Skin of body (tissue), 2 donors: ENCODE data around the gene ABCA6. TPM values are rescaled to one million over a fixed set of nuclear protein-coding genes. Genes with fewer than 3 reads are reported as not detected.
"Not testable (repeated sequence)": the region's sequence is repeated elsewhere in the genome, so short reads cannot be mapped to it uniquely, and the experiment has no call there.

Experiments used
- DNase-seq: peaks from one replicate; lab custom pipeline; 2025; lab: John Stamatoyannopoulos, UW
- total RNA-seq: library from RNA; depleted of rRNA; stranded (reverse); fragments of >200 nt; gene quantifications from one replicate; pipeline ENCODE4 v1.2.3, GENCODE V29; 2014

Gene ABCA6, protein sequence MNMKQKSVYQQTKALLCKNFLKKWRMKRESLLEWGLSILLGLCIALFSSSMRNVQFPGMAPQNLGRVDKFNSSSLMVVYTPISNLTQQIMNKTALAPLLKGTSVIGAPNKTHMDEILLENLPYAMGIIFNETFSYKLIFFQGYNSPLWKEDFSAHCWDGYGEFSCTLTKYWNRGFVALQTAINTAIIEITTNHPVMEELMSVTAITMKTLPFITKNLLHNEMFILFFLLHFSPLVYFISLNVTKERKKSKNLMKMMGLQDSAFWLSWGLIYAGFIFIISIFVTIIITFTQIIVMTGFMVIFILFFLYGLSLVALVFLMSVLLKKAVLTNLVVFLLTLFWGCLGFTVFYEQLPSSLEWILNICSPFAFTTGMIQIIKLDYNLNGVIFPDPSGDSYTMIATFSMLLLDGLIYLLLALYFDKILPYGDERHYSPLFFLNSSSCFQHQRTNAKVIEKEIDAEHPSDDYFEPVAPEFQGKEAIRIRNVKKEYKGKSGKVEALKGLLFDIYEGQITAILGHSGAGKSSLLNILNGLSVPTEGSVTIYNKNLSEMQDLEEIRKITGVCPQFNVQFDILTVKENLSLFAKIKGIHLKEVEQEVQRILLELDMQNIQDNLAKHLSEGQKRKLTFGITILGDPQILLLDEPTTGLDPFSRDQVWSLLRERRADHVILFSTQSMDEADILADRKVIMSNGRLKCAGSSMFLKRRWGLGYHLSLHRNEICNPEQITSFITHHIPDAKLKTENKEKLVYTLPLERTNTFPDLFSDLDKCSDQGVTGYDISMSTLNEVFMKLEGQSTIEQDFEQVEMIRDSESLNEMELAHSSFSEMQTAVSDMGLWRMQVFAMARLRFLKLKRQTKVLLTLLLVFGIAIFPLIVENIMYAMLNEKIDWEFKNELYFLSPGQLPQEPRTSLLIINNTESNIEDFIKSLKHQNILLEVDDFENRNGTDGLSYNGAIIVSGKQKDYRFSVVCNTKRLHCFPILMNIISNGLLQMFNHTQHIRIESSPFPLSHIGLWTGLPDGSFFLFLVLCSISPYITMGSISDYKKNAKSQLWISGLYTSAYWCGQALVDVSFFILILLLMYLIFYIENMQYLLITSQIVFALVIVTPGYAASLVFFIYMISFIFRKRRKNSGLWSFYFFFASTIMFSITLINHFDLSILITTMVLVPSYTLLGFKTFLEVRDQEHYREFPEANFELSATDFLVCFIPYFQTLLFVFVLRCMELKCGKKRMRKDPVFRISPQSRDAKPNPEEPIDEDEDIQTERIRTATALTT (N-terminal part only)
- total RNA-seq = 46.1 TPM

DNA sequence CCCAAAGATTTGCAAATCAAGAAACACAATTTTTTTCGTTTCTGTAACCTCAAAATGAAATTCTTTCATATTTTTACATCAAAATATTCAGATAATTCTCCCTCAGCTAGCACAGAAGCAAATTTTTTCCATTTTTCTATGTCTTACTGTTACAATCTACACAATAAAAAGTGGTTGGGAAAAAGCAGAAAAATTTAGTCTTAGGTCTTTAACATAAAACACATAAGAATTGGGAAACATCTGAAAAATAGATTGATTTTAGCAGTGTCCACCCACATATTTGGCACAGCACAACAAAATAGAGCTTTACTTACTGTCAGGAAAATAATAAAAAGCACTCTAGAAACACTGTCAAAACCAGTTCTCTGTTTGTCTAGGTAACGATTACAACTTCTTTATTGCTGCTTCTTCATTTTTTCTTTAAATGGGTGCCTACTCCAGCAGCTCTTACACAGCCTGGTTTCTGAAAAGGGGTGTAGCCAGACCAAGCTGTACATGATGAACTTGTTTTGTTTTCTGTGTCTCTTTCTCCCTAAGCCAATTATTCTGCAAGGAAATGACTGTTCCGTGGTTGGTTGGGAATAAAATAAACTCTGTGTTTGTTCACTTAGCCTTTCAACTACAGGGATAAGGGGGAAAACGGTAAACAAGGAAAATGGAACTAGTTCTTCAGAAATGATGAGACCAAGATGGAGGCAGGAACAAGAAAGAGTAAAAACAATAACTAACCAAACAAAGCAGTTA lies at the start of gene ABCA6:
TSS of gene ABCA6 (minus strand) at position 465 of the 744 bp plus-strand sequence. CDS start 1,192 bp downstream, outside the sequence.
- DNase-seq = peak; percentile 66

DNA sequence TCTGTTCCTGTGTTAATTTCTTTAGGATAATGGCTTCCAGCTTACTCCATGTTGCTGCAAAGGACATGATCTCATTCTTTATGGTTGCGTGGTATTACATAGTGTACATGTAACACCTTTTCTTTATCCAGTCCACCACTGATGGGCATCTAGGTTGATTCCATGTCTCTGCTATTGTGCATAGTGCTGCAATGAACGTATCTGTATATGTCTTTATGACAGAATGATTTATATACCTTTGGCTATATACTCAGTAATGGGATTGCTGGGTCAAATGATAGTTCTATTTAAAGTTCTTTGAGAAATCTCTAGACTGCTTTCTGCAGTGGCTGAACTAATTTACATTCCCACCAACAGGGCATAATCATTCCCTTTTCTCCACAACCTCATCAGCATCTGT lies 47.1 kb upstream of the ABCA6 start:
- DNase-seq = peak; percentile 10

DNA sequence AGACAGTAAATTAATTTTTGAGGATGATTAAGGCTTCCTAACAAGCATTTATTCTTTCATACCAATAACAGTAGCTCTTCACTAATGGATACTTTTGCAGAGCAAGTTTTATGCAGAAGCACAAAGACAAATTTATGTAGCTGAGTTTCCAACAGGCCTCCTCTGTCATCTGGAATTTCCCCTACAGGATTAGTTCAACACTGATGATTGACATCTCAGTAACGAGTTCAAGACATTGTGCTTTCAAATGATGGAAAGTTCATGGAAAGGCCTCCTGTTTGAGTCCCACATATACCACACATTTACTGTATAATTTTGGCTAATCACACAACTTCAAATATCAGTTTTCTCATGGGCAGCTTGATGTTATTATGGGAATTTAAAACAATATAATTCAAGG lies 46.4 kb upstream of the ABCA6 start:
- DNase-seq = peak; percentile 60

DNA sequence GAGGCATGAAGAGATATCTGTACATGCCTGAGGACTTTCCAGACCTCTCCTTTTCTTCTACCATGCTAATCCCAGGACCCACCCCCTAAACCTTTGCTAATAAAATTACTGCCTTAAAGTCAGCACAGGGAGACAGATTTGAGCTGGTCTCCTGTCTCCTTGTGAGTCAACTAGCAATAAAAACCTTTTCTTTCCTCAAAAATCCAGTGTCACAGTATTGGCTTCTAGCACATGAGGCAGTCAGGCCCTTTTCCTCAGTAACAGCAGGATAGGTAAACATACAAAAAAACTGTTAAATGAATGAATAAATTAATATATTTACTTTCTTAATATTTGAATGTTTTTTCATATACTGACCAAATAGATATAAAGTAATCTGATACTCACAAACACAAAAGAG lies 45.6 kb upstream of the ABCA6 start:
- DNase-seq = no peak

DNA sequence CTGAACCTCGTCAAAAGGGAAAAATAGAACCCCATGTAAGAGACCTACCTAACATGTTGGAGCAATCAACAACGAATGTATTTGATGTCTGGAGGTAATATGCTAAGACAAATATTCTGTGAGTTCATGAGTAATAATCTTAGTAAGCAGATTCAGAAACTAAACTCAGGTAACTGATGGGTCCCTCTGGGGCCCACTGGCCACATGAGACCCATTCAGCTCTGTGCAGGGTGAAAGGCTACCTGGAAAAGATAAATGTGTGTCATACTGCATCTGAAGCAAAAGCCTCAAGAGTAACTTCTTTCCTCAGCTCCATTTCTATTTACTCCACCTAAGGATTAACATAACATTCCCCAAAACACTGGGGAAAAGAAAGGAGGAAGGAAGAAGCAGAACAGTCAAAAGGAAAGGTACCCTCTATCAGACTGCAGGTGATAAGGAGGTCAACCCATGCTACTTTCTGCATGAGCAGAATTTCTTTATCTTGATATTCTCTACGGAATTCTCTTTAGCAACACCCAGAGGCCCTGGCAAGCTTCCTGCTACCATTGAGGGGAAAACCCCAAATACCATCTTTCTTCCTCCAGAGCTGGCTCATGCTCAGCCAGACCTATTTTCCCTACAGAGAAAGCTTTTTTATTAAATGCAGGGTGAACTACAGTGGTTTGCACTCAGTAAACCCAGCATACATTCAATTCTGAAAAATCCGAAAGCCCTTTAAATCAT lies 37.7 kb upstream of the ABCA6 start:
- DNase-seq = no peak

DNA sequence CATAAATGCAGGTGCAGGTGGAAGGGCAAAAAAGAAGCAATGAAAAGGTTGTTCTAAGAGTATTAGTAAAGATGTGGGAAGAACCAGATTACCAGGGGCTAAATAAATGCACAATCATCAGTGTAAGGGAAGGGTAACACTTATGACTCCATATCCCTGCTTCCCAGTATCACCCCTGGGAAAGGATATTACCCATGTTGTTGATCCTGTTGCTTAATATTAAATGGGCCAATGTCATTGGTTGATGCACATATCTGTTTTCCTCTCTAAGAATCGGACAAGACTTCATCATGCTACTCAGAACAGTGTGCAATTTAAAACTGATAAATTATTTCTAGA lies 34.7 kb upstream of the ABCA6 start:
- DNase-seq = no peak

DNA sequence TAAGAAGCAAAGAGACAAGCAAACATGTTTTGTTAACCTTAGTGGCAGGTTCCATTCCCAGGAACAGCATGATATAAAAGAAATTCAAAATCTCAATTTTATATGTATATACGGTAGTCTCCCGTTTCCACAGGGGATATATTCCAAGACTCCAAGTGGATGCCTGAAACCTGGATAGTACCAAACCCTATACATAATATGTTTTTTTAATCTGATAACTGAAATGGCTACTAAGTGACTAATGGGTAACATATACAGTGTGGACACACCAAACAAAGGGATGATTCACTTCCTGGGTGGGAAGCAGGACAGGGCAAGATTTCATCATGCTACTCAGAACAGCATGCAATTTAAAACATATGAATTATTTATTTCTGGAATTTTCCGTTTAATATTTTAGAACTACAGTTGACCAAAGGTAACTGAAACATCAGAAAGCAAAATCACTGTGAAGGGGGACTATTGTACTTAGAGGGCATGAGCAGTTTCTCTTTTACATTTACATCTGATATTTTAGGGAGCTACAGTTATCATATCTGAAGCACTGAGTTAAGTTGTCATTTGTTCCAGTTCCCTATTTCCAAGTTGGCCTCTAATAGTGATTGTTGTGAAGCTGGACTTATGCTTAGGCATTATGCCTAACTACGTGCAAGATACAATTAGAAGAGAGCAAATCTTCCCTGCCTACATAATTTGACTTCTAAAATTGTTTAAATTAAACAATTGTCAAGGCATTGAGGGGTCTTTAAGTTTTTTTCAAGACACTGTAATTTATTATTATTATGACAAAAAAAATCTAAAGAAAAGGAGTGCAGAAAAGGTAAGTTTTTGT lies 34.1 kb upstream of the ABCA6 start:
- DNase-seq = no peak

DNA sequence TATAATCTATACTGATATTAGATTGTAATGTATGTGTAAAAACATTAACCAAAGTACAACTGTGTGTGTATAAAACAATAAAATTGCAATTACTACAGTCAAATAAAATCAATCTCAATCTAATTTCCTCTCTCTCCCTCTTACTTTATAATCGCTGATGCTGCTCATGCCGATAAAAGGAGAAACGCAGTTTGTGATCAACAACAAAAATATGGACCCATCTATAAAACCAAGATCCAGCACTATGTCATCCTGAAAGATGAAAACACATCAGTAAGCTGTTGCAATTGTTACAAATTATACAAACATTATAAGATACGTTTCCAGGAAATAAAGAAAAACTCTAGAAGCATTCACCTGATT lies 33.5 kb upstream of the ABCA6 start:
- DNase-seq = no peak

DNA sequence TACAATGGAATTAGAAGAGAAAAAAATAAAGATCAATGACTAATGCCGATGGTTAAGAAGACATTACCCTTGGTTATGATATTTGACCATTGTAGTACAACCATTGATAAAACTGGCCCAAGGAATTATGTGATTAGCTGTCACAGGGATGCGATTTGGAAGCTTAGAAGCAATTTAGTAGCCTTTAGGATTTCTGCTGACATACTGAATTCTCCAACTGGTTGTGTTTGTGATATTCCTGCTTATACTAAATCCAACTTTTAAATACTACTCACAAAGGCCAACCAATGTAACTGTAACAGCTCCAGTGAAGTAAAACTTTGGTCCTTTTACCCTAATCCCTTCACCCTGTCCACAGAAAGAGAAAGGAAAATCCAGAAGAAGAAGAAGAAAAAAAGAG lies 31.4 kb upstream of the ABCA6 start:
- no peak for DNase-seq

DNA sequence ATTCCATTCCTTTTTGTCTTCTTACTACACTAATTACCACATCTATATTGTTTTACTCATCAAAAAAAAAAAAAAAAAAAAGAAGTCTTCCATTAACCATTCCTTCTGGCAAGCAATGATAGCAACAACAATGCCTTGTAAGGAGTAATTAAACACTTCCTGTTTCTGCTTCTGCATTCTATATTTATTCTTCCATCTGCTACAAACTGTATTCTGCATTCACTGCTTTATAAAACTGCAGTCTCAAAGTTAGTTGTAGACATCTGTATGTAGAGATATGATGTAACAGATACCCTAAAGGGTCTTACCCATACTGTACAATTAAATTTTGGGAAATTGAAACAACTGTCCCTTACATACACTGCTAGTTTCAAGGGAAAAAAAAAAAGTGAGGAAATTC lies 28.7 kb upstream of the ABCA6 start:
- DNase-seq = peak; percentile 8

DNA sequence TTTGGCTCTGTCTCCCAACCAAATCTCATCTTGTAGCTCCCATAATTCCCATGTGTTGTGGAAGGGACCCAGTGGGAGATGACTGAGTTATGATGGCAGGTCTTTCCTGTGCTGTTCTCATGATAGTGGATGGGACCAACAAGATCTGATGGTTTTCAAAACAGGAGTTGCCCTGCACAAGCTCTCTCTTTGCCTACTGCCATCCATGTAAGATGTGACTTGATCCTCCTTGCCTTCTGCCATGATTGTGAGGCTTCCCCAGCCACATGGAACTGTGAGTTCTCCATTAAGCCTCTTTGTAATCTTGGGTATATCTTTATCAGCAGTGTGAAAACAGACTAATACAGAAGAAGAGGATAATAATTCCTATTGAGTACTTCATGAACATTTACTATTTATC lies 26.9 kb upstream of the ABCA6 start:
- not testable (repeated sequence) for DNase-seq

DNA sequence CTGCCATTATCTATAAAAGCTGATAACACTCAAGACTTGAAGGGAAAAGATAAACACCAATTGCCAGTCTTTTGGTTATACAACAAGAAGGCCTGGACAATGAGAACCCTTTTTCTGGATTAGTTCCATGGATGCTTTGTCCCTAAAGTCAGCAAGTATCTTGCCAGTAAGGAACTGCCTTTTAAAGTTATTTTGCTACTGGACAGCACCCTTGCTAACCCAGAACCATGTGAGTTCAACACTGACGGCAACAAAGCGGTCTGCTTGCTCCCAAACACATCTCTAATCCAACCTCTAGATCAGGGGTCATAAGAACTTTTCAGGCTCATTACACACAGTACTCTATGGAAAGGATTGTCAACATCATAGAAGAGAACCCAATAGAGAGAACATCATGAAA lies 25.3 kb upstream of the ABCA6 start:
- no peak for DNase-seq

DNA sequence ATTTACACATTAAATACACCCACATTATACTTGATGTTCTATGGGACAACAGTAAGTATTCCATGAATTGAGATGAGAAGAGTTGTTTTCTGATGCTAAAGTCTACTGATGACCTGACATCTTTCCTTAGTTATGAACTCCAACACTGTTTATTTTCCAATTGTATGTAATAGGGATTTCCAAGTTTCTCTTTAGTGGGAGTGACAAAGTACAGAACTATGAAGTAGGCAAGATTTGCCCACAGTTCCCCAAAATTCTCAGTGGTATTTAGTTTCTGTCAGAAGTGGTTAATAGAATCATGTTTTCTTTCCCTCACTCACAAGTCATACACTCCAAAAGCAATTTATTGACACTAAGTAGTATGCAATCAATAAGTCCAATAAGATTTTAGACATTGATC lies 22.5 kb upstream of the ABCA6 start:
- no peak for DNase-seq

DNA sequence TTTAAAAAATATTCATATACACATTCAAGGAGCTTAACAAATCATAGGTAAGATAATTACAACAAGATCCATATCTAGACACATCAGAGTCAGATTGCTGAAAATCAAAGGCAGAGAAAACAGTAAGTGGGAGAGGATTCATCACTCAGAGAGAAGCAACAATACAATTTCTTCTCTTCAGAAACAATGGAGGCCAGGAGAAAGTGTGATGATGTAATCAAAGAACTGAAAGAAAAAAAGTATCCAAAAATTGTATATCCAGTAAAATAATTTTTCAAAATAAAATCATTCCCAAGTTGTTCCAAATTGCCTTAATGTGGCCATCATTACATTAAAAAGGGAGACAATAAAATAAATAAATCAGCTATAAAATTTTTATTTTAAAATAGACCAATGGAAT lies 17.7 kb upstream of the ABCA6 start:
- no peak for DNase-seq

DNA sequence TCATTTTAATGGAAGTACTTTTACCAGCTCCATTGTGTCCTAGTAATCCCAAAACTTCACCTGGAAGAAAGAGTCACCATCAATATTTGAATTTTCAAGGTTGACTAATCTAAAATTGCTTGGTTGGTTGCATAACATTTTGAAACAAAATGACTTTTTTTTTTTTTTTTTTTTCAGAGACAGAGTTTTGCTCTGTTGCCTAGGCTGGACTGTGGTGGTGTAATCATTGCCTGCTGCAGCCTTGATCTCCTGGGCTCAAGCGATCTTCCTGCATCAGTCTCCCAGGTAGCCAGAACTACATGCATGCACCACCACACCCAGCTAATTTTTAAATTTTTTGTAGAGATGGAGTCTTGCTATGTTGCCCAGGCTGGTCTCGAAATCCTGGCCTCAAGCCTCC lies 12.6 kb upstream of the ABCA6 start:
- no peak for DNase-seq

DNA sequence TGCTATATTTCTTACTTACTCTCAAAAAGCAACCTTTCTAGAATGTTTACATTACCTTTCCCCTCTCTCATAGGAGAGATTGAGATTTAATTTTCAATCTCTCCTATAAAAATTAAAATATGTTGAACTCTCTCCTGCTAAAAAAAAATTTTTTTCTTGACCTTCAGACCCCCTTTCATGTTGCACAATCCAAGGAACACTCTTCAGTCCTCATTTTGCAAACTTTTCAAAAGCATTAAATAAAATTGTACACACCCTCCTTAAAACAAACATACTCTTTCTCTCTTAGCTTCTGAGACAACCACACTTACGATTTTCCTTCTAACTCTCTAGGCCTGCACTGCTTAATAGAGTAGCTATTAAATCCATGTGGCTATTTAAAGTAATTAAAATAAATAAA lies 8.6 kb upstream of the ABCA6 start:
- no peak for DNase-seq

DNA sequence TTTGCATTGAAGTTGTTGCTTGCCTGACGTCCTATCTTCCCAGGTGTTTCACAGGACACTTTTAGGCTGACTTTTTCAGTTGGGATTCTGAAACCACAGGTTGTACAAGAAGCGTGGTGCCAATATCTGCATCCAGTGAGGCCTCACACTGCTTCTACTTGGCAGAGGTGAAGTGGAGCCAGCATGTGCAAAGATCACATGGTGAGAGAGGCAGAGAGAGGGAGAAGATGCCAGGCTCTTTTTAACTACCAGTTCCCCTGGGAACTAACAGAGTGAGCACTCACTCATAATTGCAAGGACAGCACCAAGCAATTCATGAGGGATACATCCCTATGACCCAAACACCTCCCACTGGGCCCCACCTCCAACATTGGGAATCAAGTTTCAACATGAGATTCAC lies 5.8 kb upstream of the ABCA6 start:
- no peak for DNase-seq

DNA sequence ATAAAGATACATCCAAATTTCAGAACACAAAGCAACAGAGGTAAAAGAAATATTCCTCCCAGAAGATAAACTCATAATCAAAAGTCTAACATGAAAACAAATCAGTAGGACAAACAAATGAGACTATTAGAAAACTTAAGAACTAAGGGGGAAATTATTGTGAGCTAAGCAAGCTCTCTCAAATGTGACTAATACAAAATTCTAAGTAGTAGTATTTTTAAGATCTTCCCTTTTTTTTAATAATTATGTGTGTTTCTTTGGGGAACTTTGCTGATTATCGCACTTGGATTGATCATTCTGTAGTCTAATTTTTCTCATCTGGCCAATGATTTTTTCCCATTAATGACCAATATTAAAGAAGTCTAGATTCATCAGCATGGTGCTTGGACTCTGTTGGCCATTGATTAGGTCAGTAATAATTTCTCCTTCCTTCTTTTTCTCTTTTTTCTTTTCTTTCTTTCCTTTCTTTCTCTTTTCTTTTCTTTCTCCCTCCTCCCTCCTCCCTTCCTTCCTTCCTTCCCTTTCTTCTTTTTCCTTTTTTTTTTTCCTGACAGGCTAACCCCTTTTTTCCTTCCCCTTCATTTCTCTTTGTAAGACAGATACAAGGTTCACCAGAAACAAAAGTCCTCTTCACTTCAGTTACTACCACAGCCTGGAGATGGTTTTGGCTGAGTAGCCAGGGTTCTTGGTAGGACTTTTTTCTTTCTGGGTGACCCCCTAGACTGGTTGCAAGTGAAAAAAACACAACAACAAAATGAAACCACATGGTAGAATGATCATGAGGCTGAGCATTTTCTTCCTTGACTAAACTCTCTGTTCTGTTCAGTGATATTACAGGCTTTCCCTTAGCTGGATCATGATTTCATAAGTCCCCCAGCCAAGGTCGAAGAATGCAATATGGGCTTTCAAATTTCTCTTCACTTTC lies 2.9 kb upstream of the ABCA6 start:
- DNase-seq = no peak
